HG03196 (cell line): ENCODE data around the gene ATG13.
"Not testable (repeated sequence)": the region's sequence is repeated elsewhere in the genome, so short reads cannot be mapped to it uniquely, and the experiment has no call there.

Experiments used
- ATAC-seq: cut with Tn5 transposase; IDR thresholded peaks from one replicate; pipeline ENCODE4 v1.9.1; 2021; ENCODE audit not compliant: unreplicated experiment

ATG13 gene

DNA sequence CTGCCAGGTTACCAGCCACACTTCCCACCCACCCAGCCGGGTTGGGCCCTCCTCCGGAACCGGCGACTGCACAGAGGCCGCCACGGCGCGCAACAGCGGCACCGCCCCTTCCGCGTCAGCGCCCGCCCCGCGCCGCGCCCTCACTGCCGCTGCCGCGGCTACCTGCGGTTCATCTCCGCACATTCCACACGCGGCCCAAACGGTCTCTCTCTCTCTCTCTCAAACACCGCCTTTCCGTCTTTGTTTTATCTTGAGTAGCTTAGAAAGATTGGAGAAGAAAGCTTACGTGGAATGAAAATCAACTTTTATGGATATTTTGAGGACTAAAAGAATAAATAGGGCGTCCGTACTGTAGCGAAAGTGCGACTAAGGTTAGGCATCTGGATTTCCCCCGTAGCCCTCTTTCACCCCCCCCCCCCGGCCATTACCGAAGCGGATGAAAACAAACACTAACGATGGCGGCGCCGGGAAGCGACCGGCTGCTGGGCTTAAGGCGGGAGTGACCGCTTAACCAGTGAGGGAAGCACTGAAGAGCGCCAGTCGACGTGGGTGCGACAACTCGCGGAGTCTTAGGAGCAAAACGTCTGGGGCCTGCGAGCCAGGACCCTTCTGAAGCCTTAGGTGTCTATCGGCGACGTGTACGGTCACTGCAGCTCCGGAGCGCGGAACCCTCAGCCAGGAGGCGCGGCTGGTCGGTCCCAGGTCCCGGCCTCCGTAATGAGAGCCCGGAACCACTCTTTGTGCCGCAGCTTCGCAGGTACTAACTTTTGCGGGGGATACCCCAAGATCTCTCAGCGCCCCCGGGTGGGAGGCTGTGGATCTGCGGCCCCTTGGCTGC, at the start of gene ATG13, which contains the start of gene HARBI1:
TSS of gene ATG13 (plus strand) at position 420 of the 838 bp plus-strand sequence. CDS start 26,739 bp downstream, outside the sequence.
TSS of gene HARBI1 (minus strand) at position 94 of the 838 bp plus-strand sequence. CDS start 990 bp downstream, outside the sequence.
- peak; percentile 92 for ATAC-seq

DNA sequence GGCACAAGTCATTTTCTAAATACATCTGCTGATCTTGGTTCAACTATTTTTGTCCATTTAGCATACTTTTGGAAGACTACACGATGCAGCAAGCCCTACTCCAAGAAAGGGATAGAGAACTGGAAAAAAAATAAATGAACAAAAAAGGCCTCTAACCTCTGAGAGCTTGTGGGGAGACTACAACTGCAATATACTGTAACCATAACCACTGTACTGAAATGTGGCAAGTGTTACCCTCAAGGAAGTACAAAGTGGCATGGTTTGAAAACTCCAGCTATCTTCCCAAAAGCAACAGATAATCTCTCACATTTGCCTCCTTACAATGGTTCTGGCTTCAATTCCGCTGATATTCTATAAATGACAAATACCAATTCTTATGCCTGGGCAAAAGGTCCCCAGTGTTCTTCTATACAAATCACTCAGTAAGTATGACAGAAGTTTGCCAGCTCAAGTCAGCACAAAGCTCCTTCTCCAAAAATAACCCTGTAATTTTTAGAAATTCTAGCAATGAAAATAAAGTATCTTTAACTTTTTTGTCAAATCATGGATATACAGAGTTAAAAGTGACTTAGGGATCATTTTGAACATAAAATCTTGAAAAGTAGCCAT, 46.5 kb upstream of the ATG13 start:
- no peak for ATAC-seq

DNA sequence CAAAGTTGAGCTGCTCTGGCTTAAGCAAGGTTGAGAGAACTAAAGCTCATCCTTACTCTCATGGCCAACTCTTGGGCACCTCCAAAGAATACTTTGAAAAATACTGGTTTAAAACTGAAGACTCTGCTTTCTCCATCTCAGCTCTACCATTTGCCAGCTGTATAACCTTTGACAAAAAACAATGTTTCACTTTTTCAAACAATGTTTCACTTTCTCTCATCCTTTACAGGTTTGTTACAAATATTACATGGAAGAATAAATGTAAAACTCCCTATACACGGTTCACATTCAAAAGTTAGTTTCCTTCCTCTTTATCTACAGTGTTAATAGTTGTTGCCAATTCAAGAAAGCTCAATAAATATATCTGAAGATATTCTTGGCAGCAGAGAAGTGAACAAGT, 42.7 kb upstream of the ATG13 start:
- no peak for ATAC-seq

DNA sequence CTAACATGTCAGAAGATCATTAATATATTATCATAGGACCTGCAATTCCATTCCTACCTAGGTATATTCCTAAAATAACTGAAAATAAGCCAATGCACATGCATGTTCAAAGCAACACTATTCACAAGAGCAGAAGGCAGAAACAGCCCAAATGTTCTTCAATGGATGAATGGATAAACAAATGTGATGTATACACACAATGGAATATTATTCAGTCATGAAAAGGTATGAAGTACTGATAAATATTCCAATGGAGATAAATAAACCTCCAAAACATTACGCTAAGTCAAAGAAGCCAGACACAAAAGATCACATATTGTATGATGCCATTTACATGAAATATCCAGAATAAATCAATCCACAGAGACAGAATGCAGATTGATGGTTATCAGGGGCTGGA, 40.3 kb upstream of the ATG13 start:
- no peak for ATAC-seq

DNA sequence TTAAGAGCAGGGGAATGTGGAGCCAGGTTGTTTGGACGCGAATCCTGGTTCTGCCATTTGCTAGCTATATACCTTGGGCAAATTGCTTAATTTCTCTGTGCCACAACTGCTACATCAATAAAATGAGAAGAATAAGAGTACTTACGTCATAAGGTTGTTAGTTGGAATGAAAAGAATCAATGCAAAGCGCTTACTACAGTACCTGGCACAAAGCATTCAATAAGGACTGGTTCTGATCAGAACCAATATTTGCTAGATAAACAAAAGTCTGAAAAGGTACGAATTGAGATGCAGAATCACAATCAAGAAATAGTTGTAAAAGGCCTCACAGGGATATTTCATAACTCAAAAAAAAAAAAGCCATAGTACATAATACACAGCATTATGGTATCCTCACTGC, 34.8 kb upstream of the ATG13 start:
- ATAC-seq, result no peak

DNA sequence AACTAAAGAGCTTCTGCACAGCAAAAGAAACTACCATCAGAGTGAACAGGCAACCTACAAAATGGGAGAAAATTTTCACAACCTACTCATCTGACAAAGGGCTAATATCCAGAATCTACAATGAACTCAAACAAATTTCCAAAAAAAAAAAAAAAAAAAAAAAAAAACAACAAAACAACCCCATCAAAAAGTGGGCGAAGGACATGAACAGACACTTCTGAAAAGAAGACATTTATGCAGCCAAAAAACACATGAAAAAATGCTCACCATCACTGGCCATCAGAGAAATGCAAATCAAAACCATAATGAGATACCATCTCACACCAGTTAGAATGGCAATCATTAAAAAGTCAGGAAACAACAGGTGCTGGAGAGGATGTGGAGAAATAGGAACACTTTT, 33.8 kb upstream of the ATG13 start:
- not testable (repeated sequence) for ATAC-seq

DNA sequence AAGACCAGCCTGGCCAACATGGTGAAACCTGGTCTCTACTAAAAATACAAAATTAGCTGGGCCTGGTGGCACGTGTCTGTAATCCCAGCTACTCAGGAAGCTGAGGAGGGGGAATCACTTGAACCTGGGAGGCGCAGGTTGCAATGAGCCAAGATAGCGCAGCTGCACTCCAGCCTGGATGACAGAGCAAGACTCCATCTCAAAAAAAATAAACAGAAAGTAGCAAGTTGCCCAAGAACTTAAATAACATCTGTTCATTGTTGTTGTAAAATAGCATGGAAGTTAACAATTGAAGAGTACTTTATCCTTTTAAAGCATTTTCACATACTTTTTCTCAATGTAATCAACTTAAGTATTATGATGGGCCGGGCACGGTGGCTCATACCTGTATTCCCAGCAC, 29.2 kb upstream of the ATG13 start:
- no peak for ATAC-seq

DNA sequence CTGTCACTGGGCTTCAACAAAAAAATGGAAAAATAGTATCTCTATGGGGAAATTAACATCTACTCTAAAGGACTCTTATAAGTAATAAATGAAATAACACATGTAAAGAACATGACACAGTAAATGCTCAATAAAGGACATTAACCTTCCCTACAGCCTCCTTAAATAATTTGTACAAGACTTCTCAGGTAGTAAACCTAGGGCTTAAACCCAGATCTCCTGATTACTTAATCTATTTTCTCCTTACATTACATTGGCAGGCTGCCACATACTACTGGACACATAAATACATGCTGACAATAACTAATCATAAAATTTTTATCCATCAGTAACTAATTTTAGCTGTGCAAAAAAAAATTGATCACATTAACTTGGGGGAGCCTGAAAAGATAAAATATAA, 28.4 kb upstream of the ATG13 start:
- ATAC-seq, result no peak

DNA sequence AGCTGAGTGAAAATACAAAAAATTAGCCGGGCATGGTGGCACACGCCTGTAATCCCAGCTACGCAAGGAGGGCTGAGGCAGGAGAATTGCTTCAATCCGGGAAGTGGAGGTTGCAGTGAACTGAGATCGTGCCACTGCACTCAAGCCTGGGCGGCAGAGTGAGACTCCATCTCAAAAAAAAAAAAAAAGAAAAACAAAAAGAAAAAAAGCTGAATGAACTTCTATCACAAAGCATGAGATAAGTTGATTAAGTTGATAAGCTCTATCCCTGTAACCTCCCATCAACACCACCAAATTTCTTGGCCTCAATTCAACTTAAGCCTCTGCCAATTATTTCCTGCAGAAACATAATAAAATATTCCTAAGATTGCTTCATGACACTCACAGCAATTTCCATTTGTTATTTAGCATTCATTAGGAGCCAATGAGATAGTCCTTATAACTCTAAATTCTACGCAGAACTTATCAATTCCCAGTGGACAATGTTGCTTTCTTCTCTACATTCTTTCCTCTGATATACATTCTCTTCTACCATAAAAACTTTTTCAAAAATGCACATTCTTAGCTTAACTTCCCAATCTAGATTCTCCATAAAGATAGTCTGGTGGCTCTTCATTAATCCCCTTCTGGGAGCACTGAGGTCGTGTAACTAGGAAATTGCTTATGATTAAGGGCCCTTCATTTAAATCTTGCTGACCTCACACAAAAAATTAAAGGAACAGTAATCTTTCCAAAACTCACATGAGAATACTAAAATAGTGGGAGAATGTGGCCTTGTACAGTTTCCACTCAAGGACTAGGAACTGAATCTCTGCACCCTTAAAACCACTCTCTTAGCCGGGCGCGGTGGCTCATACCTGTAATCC, 26.4 kb upstream of the ATG13 start:
- no peak for ATAC-seq

DNA sequence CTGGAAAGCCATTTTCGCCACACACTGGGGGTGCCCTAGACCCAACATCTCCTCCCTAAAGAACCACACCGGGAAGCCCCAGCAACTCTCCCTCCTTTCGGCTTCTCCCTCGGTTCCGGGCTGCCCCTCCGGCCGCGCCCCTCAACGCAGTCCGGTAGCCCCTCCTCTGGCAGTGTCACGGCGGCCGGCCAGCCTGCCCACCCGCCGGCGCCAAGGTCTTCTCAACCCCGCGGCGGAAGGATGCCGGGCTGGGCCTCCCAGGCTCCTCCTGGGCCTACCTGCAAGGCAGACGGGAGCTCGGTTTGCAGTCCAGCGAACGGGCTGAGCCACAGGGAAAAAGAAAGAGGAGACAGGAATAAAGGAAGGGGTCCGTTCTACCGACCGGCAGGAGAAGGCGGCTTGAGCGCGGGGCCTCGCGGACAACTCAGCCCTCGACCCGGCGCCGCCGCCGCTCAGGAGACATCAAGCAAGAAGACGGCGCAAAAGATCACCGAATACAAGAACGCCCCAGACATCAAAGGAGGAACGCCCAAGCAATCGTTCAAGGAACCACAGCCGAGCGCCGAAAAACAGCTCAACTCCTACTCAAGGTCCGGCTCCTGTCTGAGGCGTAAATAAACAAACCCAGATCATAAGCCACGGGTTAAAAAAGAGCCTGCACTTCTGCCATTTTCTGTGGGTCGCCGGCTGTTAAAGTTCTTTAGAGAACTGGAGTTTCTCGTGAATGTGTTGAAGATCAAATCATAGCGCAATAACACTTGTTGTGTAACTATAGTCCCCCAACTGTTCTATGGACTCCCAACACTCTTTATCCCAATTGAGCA, 23.6 kb upstream of the ATG13 start, which contains the start of gene AMBRA1:
TSS of gene AMBRA1 (minus strand) at position 474 of the 824 bp plus-strand sequence. CDS start 45,643 bp downstream, outside the sequence.
- peak; percentile 78 for ATAC-seq

DNA sequence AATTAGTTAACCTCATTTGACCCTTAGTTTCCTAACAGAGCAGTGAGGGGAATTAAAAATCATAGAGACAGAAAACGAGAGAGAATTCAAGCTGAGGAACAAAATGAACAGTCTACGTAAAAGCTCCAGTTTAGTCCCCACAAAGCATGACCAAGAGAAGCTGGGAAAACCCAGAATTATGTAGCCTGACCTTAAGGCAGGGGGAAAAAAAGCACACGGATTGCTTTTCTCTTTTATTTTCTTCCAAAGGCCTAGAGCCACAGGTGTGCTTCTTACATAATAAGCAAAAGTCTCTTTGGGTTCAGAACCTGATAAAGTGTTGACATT, 23.0 kb upstream of the ATG13 start:
- no peak for ATAC-seq

DNA sequence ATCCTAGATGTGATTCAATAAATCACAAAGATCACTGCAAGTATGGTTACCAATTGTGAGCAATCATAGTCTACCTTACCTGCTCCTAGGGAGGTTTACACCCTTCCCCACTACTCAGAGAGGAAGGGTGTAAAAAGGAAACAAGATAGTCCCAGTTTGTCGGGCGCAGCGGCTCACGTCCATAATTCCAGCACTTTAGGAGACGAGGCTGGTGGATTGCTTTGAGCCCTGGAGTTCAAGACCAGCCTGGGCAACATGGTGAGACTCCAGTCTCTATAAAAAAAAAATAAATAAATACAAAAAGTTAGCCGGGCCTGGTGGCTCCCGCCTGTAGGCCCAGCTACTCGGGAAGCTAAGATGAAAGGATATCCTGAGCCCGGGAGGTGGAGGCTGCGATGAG, 22.6 kb upstream of the ATG13 start:
- no peak for ATAC-seq

DNA sequence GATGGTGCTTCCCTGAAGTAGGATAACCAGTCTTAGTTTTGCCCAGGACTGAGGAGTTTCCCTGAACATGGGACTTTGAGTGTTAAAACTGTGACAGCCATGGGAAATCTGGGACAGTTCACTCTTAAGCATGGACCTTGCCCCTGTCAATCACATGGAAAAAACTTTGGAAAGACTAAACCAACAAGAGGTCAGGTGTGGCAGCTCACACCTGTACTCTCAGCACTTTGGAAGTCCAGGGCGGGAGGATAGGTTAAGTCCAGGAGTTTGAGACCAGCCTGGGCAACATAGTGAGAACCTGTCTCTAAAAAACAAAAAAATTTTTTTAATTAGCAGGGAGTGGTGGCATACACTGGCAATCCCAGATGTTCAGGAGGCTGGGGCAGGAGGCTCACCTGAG, 20.2 kb upstream of the ATG13 start:
- ATAC-seq, result no peak

DNA sequence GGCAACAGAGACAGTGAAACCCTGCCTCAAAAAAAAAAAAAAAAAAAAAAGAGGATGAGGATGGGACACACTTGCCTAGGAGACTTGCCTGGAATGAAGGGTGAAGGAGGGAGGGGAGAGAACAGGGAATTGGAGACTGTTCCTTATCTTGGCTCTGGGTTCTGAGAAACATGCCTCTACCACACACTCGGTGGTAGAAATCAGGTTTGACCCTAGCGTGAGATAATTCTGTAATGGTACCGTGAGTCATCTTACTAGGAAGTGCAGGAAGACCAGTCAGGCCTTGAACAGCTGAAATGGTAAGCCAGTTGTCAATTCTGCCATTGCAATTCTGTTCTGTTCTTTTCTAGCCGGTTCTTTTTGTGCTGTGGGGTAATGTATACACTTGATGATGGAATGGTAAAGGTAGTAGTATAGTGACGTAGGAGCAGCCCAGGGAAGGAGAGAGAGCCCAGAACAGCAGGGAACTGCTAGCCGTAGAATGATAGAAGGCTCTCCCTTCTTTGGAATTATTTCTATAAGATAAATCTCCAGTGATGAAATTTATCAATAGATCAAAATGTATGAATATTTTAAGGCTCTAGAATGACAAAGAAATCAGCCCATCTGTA, 19.6 kb upstream of the ATG13 start:
- ATAC-seq, result no peak

DNA sequence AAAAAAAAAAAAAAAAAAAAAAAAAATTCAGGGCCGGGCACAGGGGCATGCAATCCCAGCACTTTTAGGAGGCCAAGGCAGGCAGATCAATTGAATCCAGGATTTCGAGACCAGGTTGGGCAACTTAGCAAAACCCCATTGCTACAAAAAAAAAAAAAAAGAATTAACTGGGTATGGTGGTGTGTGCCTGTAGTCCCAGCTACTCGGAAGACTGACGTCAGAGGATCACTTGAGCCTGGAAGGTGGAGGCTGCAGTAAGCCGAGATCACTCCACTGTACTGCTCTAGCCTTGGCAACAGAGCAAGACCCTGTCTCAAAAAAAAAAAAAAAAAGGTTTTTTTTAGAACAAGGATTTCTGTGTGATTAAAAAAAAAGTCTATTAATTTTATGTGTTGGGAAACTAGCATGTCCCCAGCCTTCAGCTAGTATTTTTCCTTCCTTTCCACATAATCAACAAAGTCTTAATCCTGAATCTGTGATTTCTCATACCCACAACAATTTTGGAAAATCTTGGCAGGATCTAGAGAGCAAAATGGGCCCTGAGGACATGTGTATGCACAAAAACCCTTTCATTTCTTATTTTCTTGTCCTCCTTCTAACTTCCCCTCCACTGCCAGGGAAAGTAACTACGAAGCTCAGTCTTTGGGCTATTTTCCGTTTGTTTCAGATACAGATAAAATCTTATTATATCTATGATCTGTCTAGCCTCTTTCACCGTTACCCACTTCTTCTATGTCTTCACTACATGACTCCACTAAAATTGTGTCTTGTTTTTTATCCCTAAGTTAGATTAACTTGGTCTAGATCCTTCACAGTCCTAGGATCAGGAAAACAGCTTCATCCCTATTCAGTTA, 17.8 kb upstream of the ATG13 start:
- no peak for ATAC-seq

DNA sequence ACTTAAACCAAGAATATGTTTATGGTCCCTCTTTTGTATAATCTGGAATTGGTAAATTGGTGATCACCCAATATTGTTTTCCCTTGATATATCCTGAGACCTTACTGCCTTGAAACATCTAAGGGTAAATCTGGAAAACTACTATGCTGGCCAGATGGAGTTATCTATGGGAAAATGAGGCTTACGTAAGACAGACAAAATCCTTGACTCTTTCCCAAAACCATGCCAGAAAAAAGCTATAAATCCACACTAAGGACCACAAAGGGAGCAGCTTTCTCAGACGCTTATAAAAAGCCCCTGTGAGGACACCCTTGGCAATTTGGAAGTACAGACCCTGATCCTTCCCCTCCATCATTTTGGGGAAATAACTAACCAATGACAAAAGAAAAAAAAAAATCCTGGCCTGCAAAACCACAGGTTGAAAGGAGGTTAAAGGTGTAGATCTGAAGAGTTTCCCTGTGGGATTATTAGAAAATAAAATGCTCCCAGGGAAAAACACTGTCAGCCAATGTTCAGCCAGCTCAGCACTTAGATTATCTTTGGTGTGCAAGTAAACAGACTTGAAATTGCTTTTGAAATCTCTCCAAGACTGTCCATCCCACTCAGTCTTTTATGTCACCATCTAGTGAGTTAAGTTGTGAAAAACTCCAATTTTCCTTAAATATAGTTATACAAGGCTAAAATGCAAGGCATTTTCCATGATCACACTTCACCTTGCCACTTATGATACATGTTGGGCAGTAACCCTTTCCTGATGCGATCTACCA, 17.0 kb upstream of the ATG13 start:
- no peak for ATAC-seq

DNA sequence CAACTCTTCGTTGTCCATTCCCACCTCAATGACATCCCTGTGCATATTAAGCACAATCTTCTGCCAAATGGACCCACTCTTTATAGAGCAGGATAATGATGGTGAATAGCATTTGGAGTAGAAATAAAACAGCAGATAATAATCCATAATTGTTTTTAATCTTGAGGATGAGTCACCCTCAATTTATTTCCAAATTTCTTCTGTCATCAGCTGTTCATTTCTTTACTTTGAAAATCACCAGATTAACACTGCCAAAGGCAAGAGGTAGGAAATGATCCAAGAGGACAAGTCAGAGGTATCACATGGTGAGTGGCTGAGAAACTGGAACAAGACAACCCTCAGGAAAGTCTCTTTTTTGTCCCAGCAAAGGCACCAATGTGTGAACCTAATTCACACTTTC, 16.2 kb upstream of the ATG13 start:
- ATAC-seq, result no peak

DNA sequence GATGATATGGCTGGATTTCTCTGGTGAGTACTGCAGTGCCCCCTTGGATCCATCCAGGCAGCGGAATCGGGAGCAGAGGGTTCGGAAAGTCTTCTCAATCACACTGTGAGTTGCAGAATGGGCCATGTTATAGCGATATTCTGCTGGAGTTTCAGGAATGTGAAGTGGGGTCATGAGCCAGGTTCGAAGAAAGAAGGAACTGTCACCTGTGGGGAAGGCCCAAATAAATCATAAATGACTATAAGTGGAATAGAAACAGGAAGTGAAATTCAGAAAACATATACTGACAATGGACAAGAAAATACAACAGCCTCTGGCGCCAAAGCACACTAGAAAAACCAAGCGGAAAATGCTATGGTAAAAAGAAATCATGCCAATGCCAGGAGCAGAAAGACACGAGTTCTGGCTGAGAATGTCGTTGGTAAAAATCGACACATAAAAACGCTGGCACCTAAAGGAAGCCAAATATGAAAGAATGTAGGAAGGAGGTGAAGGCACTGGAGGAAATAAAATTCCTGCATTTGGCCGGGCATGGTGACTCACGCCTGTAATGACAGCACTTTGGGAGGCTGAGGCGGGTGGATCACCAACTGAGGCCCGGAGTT, 13.5 kb upstream of the ATG13 start:
- ATAC-seq, result no peak
